GM21515 (cell line): ENCODE measurements around the gene CYREN.
"Not testable (repeated sequence)": the region's sequence is repeated elsewhere in the genome, so short reads cannot be mapped to it uniquely, and the experiment has no call there.

Experiments
- ATAC-seq: cut with Tn5 transposase; IDR thresholded peaks from one replicate; pipeline ENCODE4 v1.9.1; 2021; ENCODE audit not compliant: unreplicated experiment

The CYREN gene

DNA sequence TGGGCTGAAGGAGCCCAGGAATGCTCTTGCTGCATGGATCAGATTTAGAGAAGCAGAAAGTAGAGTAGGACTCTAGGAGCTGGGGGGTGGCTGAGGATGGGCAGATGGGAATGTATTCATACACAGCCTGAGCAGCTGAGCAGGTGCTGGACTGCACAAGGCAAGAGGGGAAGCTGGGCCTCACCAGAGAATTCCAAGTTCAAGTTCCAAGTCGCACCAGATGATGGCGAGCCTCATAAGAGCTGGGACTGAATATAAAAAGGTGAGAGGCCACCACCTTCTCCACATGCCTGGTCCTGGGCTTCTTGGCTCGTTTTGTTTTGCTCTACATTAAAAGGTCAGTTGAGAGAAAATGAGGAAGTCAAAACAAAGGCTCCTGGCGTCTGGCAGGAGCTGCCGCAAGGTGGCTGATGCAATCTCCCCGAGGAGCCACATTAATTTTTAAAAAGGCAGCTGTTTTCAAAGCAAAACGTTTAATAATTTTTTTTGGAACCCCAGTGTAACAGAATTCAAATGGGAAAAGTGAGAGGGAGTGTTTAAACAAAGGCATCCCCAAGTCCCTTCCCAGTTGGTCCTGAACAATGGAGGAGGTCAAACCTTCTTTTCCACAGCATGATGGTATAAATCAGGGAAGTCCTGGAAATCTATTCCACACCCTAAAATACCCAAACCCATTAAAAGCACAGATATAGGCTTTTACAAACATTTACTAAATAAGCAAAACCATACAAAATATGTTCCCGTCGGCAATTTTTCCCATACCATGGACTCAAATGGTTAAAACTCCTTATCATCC, 9.5 kb downstream of the CYREN start:
- ATAC-seq, result no peak

DNA sequence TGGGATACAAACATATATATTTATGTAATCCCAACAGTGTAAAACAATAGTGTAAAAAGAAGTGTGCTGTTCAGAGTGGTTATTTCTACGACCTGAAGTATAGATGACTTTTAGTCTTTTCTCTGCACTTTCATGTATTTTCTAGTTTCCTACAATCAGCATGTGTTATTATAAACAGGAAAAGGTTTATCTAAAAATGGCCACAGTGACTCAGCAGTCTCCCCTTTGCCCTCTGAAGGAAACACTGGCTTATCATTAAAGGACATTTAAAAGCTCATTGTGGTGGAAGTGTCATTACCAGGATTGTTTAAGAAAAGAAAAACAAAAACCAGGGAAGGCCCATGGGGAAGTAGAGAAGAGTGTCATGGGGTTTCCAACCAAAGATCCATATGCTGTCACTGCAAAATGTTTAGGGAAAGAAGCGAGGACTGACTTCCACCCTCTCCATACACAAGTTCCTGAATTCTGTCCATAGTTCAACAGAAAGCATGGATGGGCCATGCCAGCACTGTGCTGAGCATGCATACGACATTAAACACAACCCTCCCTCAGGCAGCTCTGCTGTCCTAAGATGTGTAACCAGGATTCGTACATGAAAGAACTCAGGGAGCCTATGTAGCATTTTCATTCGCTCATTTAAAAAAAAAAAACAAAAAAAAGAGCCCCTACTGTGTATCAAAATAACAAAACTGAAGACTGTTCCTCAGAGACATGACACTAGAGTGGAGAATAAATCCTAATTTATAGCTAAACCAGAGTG, 10.2 kb downstream of the CYREN start:
- ATAC-seq, result peak; percentile 42

DNA sequence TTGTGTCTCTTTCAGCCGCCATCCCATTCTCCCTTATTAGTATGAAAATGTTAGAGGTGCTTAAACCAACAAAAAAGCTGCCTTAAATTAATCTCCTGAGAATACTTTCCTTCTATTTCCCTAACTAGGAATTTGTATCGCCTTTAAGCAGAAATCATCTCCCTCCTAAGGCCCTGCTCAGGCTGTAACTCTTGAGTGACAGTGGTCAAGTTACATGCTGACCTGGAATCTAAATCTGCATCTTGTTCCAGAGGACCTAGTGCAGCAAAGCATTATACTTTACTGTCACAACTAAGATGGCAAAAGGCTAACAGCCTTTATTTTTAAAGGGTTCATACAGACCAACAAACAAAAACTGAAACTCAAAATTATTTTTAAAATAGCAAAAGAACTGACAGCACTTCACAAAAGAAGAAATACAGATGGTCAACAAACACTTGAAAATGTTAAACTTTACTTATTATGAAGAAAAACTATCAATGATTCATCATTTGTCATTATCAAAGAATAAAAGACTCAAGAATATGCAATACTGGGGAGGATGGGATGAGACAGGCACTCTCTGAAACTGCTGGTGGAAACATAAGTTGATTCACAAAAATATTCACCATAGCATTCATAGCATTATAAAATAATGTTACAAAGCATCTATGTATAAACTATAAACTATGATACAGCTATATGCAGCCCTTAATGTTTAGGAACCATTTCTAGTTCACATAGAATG, 11.0 kb downstream of the CYREN start:
- ATAC-seq, result no peak

DNA sequence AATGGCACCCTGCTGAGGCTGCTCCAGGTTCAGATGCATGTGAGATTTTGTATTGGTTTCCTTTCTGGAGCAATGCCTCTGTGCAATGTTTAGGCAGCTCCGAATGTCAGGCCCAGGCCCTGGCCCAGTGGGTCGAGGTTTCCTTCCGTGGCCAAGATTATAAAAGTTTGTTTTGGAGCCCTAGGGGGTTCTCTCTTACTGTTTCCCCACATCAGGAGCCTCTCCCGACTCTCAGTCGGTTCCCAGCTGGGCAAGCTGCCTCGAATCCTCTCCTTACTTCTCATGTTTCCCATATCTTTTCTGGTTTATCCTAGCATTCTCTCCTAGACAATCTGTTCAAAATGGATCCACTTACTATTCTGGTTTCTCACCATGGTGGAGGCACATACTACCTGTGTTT, 11.6 kb downstream of the CYREN start:
- ATAC-seq, result no peak

DNA sequence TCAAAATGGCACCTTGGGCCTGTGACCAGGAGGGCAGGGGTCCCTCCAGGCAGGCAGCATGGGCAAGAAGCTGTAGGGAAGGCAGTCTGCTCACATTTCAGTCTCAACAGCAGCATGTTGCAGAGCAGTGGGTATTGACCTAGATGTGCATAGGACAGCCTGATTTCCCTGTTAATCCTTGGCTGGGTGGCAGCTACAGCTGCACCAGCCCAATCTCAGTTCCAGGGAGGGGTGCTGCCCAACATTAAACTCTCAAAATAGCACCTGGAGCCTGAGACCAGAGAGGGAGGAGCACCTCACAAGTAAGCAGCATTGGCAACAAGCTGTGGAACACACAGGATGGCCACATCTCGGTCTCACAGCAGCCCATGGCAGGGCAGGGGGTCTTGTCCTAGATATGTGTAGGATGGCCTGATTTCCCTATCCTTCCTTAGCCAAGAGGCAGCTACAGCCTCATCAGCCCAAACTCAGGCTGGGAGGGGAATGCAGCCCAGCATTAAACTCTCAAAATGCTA, 12.3 kb downstream of the CYREN start:
- no peak for ATAC-seq

DNA sequence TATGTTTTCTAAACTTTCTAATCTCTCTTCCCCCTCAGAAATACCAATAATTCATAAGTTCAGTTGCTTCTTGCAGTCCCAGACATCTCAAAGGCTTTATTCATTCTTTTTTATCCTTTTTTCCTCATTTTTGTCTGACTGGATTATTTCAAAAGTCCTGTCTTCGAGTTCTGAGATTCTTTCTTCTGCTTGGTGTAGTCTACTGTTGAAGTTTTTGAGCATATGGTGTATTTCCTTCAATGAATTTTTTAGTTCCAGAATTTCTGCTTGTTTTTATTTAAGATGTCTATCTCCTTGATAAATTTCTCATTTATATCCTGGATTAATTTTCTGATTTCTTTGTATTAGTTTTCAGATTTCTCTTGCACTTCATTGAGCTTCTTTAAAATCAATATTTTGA, 14.2 kb downstream of the CYREN start:
- ATAC-seq, result no peak

DNA sequence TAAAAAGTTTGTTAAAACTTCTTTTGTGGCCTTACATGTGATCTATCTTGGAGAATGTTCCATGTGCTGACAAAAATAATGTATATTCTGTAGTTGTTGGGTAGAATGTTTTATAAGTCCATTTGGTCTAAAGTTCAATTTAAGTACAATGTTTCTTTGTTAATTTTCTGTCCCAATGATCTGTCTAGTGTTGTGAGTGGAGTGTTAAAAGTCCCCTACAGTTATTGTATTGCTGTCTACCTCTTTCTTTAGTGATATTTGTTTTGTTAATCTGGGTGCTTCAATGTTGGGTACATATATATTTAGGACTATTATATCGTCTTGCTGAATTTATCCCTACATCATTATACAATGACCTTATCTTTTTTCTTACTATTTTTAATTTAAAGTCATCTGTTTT, 15.8 kb downstream of the CYREN start:
- no peak for ATAC-seq

DNA sequence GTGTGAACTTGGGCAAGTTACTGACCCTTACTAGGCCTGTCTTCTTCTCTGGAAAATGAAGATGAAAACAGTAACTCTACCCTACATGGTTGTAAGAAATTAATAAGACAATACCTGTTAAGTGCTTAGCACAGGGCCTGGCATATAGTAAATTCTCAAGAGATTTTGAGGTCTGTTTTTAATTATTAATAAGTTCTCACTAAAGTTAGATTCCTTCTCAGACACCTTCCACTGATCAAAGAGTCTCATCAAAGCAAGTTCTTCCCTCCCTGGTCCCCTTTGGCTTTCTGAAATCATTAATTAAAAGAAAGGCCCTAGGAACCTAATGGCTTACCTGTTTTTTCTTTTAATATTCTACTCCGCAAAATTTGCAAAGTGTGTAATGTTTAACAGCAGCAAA, 18.1 kb downstream of the CYREN start:
- ATAC-seq, result no peak

DNA sequence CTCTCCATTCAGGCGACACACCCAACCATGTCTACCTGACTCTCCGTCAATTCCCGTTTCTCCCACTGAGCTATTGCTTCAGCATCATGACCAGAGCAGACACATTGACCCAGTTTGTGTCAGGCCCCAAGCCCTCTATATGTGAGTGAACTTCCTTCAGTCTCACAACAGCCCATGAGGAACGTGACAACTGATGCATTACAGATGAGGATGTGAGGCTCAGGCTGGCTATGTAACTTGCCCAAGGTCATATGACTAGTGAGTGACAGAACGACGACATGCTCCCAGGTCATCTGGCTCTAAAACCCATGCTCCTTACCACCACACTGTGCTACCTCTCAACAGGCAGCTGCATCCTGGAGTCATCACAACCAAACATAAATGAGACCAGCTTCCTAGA, 19.0 kb downstream of the CYREN start:
- no peak for ATAC-seq

DNA sequence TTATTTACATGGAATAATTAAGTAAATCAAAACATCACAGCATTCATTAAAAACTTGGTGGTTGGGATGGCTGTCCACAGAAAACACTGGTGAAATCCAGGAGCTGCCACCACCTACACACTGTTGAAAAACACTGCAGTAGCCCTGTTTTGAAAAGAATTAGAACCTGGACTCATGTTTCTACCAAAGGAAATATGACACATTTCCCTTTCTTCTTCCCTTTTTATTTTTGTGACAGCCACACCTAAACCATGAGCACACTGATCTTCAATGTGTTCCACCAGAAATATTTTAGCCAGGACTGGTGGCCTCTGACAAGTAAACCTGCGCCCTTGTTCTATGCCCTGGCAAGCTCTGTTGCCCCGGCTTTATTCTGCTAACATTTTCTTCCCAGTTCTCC, 19.4 kb downstream of the CYREN start:
- ATAC-seq, result no peak

DNA sequence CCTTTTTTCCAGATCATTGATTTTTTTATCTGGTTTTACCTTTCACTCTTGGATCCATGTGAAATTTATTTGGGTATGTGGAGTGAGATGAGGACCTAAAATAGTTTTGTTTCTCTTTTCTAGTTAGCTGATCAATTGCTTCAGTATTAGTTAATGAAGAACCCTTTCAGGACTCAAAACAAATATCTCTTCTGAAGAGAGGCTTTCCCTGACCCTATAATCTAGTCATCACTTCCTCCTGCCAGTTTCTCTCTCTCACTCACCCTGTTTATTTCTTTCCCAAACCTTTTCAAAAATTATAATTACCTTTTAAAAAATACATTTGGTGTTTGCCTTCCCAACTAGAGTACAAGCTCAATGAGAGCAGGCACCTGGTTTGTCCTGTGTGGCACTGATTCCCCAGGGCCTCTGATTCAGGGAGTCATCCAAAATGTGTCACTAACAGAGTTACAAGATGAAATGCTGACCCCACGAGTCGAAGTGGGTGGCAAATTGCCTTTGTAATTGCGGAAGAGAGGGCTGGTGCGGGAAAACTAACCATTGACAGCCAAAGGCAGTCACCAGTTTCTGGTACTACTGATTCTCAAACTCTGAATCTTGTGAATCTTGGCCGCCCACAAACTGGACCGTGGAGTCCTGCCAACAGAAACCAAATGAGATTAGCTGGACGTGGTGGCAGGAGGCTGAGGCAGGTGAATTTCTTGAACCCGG, 20.3 kb downstream of the CYREN start:
- no peak for ATAC-seq

DNA sequence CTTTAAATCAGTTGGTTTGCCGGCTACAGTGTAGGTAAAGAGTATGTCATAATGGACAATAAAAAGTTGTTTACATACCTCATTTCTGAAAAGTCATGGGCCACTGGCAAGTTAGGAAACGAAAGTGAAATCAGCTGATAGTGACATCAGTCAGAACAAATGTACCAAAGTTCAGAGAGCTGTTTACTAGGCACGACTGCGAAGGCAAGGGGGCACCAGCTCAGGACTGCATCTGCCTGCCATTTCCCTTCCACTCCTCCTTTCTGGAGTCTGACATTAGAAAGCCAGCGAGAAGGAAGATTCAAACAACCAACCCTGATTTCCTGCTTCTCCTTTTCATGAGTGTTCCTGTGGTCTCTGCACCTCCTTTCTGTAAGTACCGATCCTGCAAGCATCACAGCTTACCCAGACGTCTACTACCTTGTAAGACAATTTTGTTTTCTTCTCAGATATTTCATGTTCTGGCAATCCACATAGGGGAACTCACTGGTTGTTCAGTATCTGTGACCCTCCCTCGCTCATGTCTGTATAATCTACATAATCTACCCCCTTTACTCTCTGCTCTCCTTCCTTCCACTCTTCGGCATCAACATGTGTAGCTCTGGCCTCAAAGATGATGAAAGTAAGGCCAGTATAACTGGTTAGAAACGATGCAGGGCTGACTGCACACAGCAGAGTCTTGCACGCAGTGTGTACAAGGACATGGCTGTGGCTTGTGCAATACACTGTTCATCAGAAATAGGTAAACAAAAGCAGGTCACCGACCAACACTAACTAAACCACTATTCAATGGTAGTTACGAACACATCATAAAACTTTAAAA, 22.4 kb downstream of the CYREN start, which contains the start of gene TMEM140:
TMEM140 (plus strand) TSS at position 174 of the 823 bp plus-strand sequence. CDS start 16,370 bp downstream, outside the sequence.
- ATAC-seq, result peak; percentile 72

DNA sequence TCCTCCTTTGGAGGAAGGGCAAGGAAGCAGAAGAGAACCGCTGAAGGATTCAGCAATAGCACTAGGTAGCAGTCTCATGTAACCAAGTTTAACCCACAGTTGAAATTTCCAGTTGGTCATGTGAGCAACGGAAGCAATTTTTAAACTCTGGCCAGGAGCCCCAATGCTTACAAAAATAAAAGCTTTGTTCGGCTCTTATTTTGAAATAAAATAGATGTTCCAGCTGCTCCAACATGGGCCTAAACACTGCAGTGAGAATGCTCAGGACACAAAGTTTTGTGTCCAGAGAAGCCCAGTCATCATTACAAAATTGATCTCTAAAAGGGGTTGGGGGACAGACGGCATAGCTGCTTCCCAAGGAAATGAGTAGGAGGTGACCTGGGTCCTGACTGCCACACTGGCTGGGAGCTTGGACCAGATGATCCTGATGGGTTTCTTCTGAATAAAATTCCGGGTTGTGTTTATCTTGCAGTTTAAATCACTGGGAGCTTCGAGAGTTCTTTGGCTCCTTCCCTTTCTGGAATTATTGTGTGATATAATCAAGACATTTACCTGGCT, 23.1 kb downstream of the CYREN start:
- peak; percentile 11 for ATAC-seq

DNA sequence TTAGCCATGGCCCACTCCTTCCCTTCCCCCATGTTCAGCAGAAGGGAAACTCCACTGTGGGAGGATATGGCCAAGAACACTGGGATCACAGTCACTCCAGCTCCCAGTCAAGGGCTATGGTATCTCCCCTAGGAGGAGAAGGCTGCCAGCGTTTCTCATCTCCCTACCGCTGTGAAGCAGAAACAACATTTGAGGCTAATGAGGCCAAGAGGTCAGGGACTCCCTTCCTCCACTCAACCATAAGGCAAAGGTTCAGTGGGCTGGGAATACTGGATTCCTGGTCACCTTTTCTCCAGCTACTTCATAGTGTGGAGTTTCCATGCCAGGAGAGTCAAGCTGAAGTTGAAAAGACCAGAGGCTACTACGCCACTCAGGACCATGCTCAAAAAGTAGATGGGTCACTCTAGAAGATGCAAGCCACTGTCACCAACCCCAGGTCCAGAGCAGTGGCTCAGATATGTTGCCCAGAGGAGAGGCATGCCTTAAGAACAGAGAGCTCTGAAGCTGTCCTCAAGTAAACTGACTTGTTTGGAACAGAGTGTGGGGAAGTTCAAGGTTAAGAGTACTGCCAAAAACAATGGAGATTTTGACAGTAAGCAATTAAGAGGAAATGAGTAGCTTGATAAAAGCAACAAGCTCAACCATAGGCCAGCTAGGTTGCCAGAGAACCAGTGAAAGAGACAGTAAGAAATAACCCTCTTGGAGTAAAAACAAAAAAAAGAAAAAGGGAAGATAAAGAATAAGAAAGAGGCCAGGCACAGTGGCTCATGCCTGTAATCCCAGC, 26.4 kb downstream of the CYREN start:
- no peak for ATAC-seq

DNA sequence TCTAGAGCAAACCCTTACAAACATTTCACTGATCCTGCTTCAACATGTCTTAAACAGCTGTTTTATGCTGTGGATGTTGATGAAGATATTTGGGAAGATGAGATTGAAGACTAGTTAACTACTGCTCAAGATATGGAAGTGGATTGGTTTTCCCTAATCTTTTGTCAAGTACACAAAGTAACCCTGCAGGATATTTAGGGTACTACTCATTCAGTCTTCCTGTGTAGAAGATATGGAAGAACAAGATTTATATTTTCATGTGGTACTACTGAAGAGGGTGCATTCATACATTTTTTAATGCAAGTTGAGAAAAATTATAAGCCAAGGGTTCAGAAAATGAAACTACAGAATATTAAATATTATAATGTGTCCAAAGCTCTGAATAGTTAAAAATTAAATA, 40.9 kb downstream of the CYREN start:
- ATAC-seq, result no peak

DNA sequence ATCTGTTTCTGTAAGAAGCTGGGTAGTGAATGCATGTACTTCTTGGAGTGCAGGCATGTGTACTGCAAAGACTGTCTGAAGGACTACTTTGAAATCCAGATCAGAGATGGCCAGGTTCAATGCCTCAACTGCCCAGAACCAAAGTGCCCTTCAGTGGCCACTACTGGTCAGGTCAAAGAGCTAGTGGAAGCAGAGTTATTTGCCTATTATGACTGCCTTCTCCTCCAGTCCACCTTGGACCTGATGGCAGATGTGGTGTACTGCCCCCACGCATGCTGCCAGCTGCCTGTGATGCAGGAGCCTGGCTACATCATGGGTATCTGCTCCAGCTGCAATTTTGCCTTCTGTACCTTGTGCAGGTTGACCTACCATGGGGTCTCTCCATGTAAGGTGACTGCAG, 41.6 kb downstream of the CYREN start:
- ATAC-seq, result no peak

DNA sequence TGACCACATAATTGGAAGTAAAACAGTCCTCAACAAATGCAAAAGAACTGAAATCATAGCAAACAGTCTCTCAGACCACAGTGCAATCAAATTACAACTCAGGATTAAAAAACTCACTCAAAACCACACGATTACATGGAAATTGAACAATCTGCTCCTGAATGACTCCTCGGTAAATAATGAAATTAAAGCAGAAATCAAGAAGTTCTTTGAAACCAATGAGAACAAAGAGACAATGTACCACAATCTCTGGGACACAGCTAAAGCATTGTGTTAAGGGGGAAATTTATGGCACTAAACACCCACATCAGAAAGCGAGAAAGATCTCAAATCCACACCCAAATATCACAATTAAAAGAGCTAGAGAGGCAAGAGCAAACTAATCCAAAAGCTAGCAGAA, 45.9 kb downstream of the CYREN start:
- not testable (repeated sequence) for ATAC-seq

DNA sequence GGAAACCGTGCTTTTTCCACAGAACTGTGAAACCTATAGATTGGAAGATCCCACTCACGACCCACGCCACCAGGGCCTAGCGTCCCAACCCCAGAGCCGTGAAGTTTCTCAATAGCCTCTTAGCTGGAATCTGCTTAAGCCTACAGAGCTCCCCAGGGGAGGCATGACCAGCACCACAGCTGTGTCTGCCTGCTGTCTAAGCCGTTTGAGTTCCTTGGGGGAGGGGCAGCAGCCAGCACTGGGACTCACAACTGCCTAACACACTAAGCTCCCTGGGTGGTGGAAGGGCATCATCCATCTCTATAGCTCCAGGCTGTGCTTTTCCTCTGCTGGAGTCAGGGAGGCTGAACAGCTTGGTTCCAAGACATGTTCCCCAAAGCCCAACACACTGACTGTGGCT, 48.6 kb downstream of the CYREN start:
- ATAC-seq, result no peak

DNA sequence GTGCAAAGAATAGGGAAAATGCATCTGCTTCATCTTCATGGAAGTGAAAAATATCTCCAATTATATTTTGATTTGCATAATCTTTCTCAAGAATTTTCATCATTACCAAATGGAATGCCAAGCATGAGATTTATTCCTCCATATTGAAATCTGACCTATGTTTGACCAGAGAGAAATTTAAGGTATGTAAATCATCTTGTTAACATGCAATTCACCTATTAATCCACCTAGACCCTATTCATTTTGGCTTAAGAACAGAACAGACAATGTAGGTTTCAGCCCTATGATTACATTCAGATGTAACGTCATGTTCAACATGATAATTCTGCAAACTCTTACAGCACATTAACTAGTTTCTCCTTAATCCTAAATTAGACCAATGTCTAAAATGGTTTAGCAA, 53.4 kb downstream of the CYREN start:
- no peak for ATAC-seq
